GM19395 (cell line): ENCODE measurements around the gene FAXC.

ENCODE experiments used
- ATAC-seq: cut with Tn5 transposase; IDR thresholded peaks from one replicate; pipeline ENCODE4 v1.9.1; 2021; ENCODE audit warnings: mild to moderate bottlenecking, moderate library complexity; ENCODE audit not compliant: unreplicated experiment

The FAXC gene

GRCh38 chr6:99349171-99350141 lies at the start of gene FAXC:
FAXC (minus strand) TSS chr6:99349674; CDS start chr6:99349372, 302 bp downstream.
- peak; percentile 60 for ATAC-seq

- ATAC-seq: no peak
Observed at GRCh38 chr6:99397287-99397686, 47.8 kb upstream of the FAXC start.

GRCh38 chr6:99393698-99394531 lies 44.4 kb upstream of the FAXC start, which contains the start of gene COQ3:
COQ3 (minus strand) TSS chr6:99394195; CDS start chr6:99394179, 16 bp downstream.
- ATAC-seq: peak; percentile 80

GRCh38 chr6:99393366-99393697 lies 43.9 kb upstream of the FAXC start:
- ATAC-seq: peak; percentile 37

- no peak for ATAC-seq
Observed at GRCh38 chr6:99390896-99391295, 41.4 kb upstream of the FAXC start.

GRCh38 chr6:99384507-99384906 lies 35.0 kb upstream of the FAXC start:
- no peak for ATAC-seq

- ATAC-seq: no peak
Observed at GRCh38 chr6:99378636-99379035, 29.2 kb upstream of the FAXC start.

GRCh38 chr6:99369533-99369932 lies 20.1 kb upstream of the FAXC start:
- ATAC-seq: no peak

GRCh38 chr6:99366852-99367251 lies 17.4 kb upstream of the FAXC start:
- no peak for ATAC-seq

GRCh38 chr6:99364026-99364425 lies 14.6 kb upstream of the FAXC start:
- peak; percentile 87 for ATAC-seq

- ATAC-seq: no peak
Observed at GRCh38 chr6:99362678-99363268, 13.3 kb upstream of the FAXC start.

GRCh38 chr6:99359800-99360199 lies 10.3 kb upstream of the FAXC start:
- ATAC-seq: no peak

GRCh38 chr6:99356641-99357040 lies 7.2 kb upstream of the FAXC start:
- no peak for ATAC-seq

GRCh38 chr6:99354983-99355382 lies 5.5 kb upstream of the FAXC start:
- ATAC-seq: no peak

- ATAC-seq: no peak
Observed at GRCh38 chr6:99353126-99353525, 3.7 kb upstream of the FAXC start.

- ATAC-seq: no peak
Observed at GRCh38 chr6:99350573-99350972, 1.1 kb upstream of the FAXC start.

- no peak for ATAC-seq
Observed at GRCh38 chr6:99348288-99349170, 945 bp downstream of the FAXC start.

- no peak for ATAC-seq
Observed at GRCh38 chr6:99347804-99348203, 1.7 kb downstream of the FAXC start.

GRCh38 chr6:99346595-99346994 lies 2.9 kb downstream of the FAXC start:
- no peak for ATAC-seq

- ATAC-seq: no peak
Observed at GRCh38 chr6:99345164-99345563, 4.3 kb downstream of the FAXC start.
